WTC11 (cell line): ENCODE results near the gene LLGL2. TPM values are rescaled to one million over a fixed set of nuclear protein-coding genes. Genes with fewer than 3 reads are reported as not detected.
"Not testable (repeated sequence)": the region's sequence is repeated elsewhere in the genome, so short reads cannot be mapped to it uniquely, and the experiment has no call there.

ENCODE experiments used
- ATAC-seq: fragments of 200-7000 bp; cut with Tn5 transposase; 2 replicates; pipeline ENCODE4 v1.10.0; 2021; ENCODE audit warnings: mild to moderate bottlenecking, moderate library complexity
- CTCF ChIA-PET: fragments of 300-600 bp; sonication (Branson Sonifier 250); formaldehyde crosslinking; loops from one replicate; lab custom pipeline; 2021; ENCODE audit warnings: antibody characterized with exemption; lab: Charles Lee
- POLR2A ChIA-PET: fragments of 350-600 bp; sonication (Branson Sonifier 250); formaldehyde crosslinking; loops from one replicate; lab custom pipeline; 2021; ENCODE audit warnings: antibody characterized with exemption; lab: Charles Lee
- DNase-seq: peaks from one replicate; pipeline ENCODE4 v3.0.0; 2021; ENCODE audit warnings: low spot score
- H3K27ac Mint-ChIP-seq: 2 replicates; pipeline ENCODE4 v1.8.0; 2021; ENCODE audit warnings: mixed read lengths
- H3K27me3 Mint-ChIP-seq: 2 replicates; pipeline ENCODE4 v1.8.0; 2021; ENCODE audit warnings: low read depth, mild to moderate bottlenecking, moderate library complexity, mixed read lengths
- H3K36me3 Mint-ChIP-seq: 2 replicates; pipeline ENCODE4 v1.8.0; 2021; ENCODE audit warnings: mixed read lengths
- H3K4me1 Mint-ChIP-seq: 2 replicates; pipeline ENCODE4 v1.8.0; 2022; ENCODE audit warnings: mixed read lengths
- H3K4me3 Mint-ChIP-seq: 2 replicates; pipeline ENCODE4 v1.8.0; 2021; ENCODE audit warnings: mild to moderate bottlenecking, moderate library complexity, mixed read lengths
- H3K9me3 Mint-ChIP-seq: 2 replicates; pipeline ENCODE4 v1.8.0; 2021; ENCODE audit warnings: mixed read lengths
- CDX4 ChIP-seq: fragments of 250-450 bp; sonication (Bioruptor Pico); IDR thresholded peaks from 2 replicates; pipeline ENCODE4 v1.9.0; 2021; ENCODE audit warnings: moderate library complexity, mild to moderate bottlenecking, inconsistent platforms, borderline replicate concordance
- ESRRA ChIP-seq: sonication (generic); formaldehyde crosslinking; IDR thresholded peaks from 2 replicates; pipeline ENCODE4 v1.8.1; 2022; ENCODE audit warnings: mild to moderate bottlenecking, missing genetic modification reagents, borderline replicate concordance
- ETV6 ChIP-seq: sonication (generic); formaldehyde crosslinking; IDR thresholded peaks from 2 replicates; pipeline ENCODE4 v1.8.1; 2022; ENCODE audit warnings: mild to moderate bottlenecking, missing genetic modification reagents
- FOXP1 ChIP-seq: sonication (generic); formaldehyde crosslinking; IDR thresholded peaks from 2 replicates; pipeline ENCODE4 v1.8.0; 2022; ENCODE audit warnings: missing genetic modification reagents, mild to moderate bottlenecking, moderate library complexity, borderline replicate concordance
- FOXP4 ChIP-seq: sonication (generic); formaldehyde crosslinking; IDR thresholded peaks from 2 replicates; pipeline ENCODE4 v1.8.0; 2022; ENCODE audit warnings: mild to moderate bottlenecking, missing genetic modification reagents
- HMGXB4 ChIP-seq: sonication (generic); formaldehyde crosslinking; IDR thresholded peaks from 2 replicates; pipeline ENCODE4 v1.8.1; 2023; ENCODE audit warnings: mild to moderate bottlenecking, moderate library complexity, missing genetic modification reagents
- IRF2 ChIP-seq: sonication (generic); formaldehyde crosslinking; IDR thresholded peaks from 2 replicates; pipeline ENCODE4 v1.8.0; 2022; ENCODE audit warnings: low read depth, missing genetic modification reagents, borderline replicate concordance
- MAX ChIP-seq: sonication (generic); formaldehyde crosslinking; IDR thresholded peaks from 2 replicates; pipeline ENCODE4 v1.8.0; 2022; ENCODE audit warnings: mild to moderate bottlenecking, missing genetic modification reagents
- NFYB ChIP-seq: sonication (generic); formaldehyde crosslinking; conservative IDR thresholded peaks from 2 replicates; pipeline ENCODE4 v1.8.0; 2022; ENCODE audit warnings: low read depth, missing genetic modification reagents
- NR1H2 ChIP-seq: sonication (generic); formaldehyde crosslinking; IDR thresholded peaks from 2 replicates; pipeline ENCODE4 v1.9.0; 2021; ENCODE audit warnings: mild to moderate bottlenecking, moderate library complexity, missing genetic modification reagents
- PRRX2 ChIP-seq: fragments of 250-450 bp; sonication (Bioruptor Pico); IDR thresholded peaks from 2 replicates; pipeline ENCODE4 v1.8.0; 2021; ENCODE audit warnings: mild to moderate bottlenecking
- RELA ChIP-seq: sonication (generic); formaldehyde crosslinking; IDR thresholded peaks from 2 replicates; pipeline ENCODE4 v1.8.1; 2022; ENCODE audit warnings: missing genetic modification reagents, mild to moderate bottlenecking, borderline replicate concordance
- ZNF138 ChIP-seq: sonication (generic); formaldehyde crosslinking; conservative IDR thresholded peaks from 2 replicates; pipeline ENCODE4 v1.8.1; 2022; ENCODE audit warnings: mild to moderate bottlenecking, moderate library complexity, missing genetic modification reagents
- ZNF232 ChIP-seq: sonication (generic); formaldehyde crosslinking; IDR thresholded peaks from 2 replicates; pipeline ENCODE4 v1.8.0; 2022; ENCODE audit warnings: mild to moderate bottlenecking, missing genetic modification reagents
- ZNF263 ChIP-seq: sonication (generic); formaldehyde crosslinking; IDR thresholded peaks from 2 replicates; pipeline ENCODE4 v1.8.1; 2022; ENCODE audit warnings: low read depth, mild to moderate bottlenecking, moderate library complexity, missing genetic modification reagents
- ZNF396 ChIP-seq: fragments of 250-450 bp; sonication (Bioruptor Pico); IDR thresholded peaks from 2 replicates; pipeline ENCODE4 v1.8.0; 2021; ENCODE audit warnings: mild to moderate bottlenecking, moderate library complexity, borderline replicate concordance
- total RNA-seq: library from RNA; stranded (reverse); gene quantifications from 3 replicates; pipeline ENCODE4 v1.2.3, GENCODE V29; 2021

The LLGL2 gene
- total RNA-seq, 1 experiment from 2014 or later, result 103 TPM

GRCh38 chr17:75591722-75592302 lies 66.3 kb downstream of the LLGL2 start (continued):
- no peak for TF ChIP-seq ZNF396
- no peak for TF ChIP-seq ZNF232 (CRISPR knock-in tag)
- no peak for TF ChIP-seq ETV6 (CRISPR knock-in tag)
- no peak for TF ChIP-seq NR1H2 (CRISPR knock-in tag)

GRCh38 chr17:75592348-75593020 lies 67.0 kb downstream of the LLGL2 start:
- TF ChIP-seq RELA (CRISPR knock-in tag) (no peak), PRRX2 (no peak), FOXP4 (CRISPR knock-in tag) (no peak), ZNF138 (CRISPR knock-in tag) (no peak), IRF2 (no peak), ZNF263 (CRISPR knock-in tag) (no peak), HMGXB4 (CRISPR knock-in tag) (no peak), MAX (CRISPR knock-in tag) (no peak), CDX4 (CRISPR knock-in tag) (no peak), ESRRA (no peak), NFYB (CRISPR knock-in tag) (no peak), FOXP1 (CRISPR knock-in tag) (no peak)
- TF ChIP-seq, all 79 proteins: peak for 0
- POLR2A ChIA-PET, result interaction anchor here (1.0 kb wide), 1 partner anchor 9 kb away, joined by 3 read pairs; no protein-coding TSS in a partner anchor
- peak overlapping the region; percentile 36; the same call in 1 of the 2 replicates for H3K27ac Mint-ChIP-seq
- DNase-seq (no peak), ATAC-seq (no peak)
- no peak overlapping the region for H3K4me3 Mint-ChIP-seq
- CTCF ChIA-PET, result interaction anchor here (0.9 to 8.9 kb wide), 7 partner anchors 9 to 161 kb away, joined by 3 to 61 read pairs (median 7); partner anchors contain the start of gene SMIM5
- H3K36me3 Mint-ChIP-seq, result no peaks in the 10 kb centered on the region
- peaks cover 9% of the 10 kb centered on the region for H3K27me3 Mint-ChIP-seq
- H3K9me3 Mint-ChIP-seq, result no peaks in the 10 kb centered on the region
- peaks cover 1% of the 10 kb centered on the region; the same call in 1 of the 2 replicates for H3K4me1 Mint-ChIP-seq

- ATAC-seq, H3K27ac Mint-ChIP-seq, H3K4me1 Mint-ChIP-seq, H3K27me3 Mint-ChIP-seq, H3K36me3 Mint-ChIP-seq, H3K9me3 Mint-ChIP-seq, DNase-seq, H3K4me3 Mint-ChIP-seq: not testable (repeated sequence)
- CTCF ChIA-PET, result interaction anchor here (0.7 to 8.9 kb wide), 8 partner anchors 8 to 160 kb away, joined by 3 to 61 read pairs (median 6); partner anchors contain the start of gene SMIM5
- POLR2A ChIA-PET, result interaction anchor here (1.0 kb wide), 1 partner anchor 8 kb away, joined by 3 read pairs; no protein-coding TSS in a partner anchor
Measured at GRCh38 chr17:75593430-75593829, 67.9 kb downstream of the LLGL2 start.
